ENCODE data around the gene PCSK1N.

GRCh38 chrX:48883729-48884128 lies 48.3 kb upstream of the PCSK1N start:
- TF ChIP-seq EZH2 (IDR thresholded peaks at IDR 0.05): no peak
- no peak for TF ChIP-seq POLR2AphosphoS5 (IDR thresholded peaks at IDR 0.05; ENCODE audit: borderline replicate concordance, low read depth, low read length)
- no peak for TF ChIP-seq FOXP2 (optimal IDR thresholded peaks at IDR 0.05; ENCODE audit: control extremely low read depth, extremely low read length, insufficient read depth)

Data from SK-N-MC (cell line).